HG03469 (cell line): ENCODE measurements around the gene PDE3A.
"Not testable (repeated sequence)": the region's sequence is repeated elsewhere in the genome, so short reads cannot be mapped to it uniquely, and the experiment has no call there.

ENCODE experiments used
- ATAC-seq: cut with Tn5 transposase; IDR thresholded peaks from one replicate; pipeline ENCODE4 v1.9.1; 2021; ENCODE audit warnings: mild to moderate bottlenecking, moderate library complexity, moderate number of reproducible peaks; ENCODE audit not compliant: unreplicated experiment

Gene PDE3A

GRCh38 chr12:20368114-20368650, at the start of gene PDE3A:
PDE3A (plus strand) TSS chr12:20368537; CDS start chr12:20369285, 748 bp downstream.
- no peak for ATAC-seq

GRCh38 chr12:20319366-20319765, 49.0 kb upstream of the PDE3A start:
- no peak for ATAC-seq

- no peak for ATAC-seq
These were observed 47.8 kb upstream of the PDE3A start for GRCh38 chr12:20320552-20320951.

GRCh38 chr12:20330826-20331505, 37.4 kb upstream of the PDE3A start:
- not testable (repeated sequence) for ATAC-seq

GRCh38 chr12:20339060-20339459, 29.3 kb upstream of the PDE3A start:
- no peak for ATAC-seq

- ATAC-seq, result no peak
These were observed 26.2 kb upstream of the PDE3A start for GRCh38 chr12:20342111-20342510.

- no peak for ATAC-seq
These were observed 22.5 kb upstream of the PDE3A start for GRCh38 chr12:20345866-20346265.

GRCh38 chr12:20350026-20350425, 18.3 kb upstream of the PDE3A start:
- no peak for ATAC-seq

GRCh38 chr12:20350495-20350894, 17.8 kb upstream of the PDE3A start:
- ATAC-seq, result no peak

- no peak for ATAC-seq
These were observed 16.9 kb upstream of the PDE3A start for GRCh38 chr12:20351406-20351805.

- ATAC-seq, result no peak
These were observed 12.3 kb upstream of the PDE3A start for GRCh38 chr12:20356048-20356447.

GRCh38 chr12:20360407-20360806, 7.9 kb upstream of the PDE3A start:
- no peak for ATAC-seq

GRCh38 chr12:20361416-20361815, 6.9 kb upstream of the PDE3A start:
- ATAC-seq, result no peak

GRCh38 chr12:20364501-20364900, 3.8 kb upstream of the PDE3A start:
- no peak for ATAC-seq

GRCh38 chr12:20366776-20367409, 1.4 kb upstream of the PDE3A start:
- no peak for ATAC-seq

GRCh38 chr12:20367583-20368113, 689 bp upstream of the PDE3A start:
- no peak for ATAC-seq

GRCh38 chr12:20368651-20369304, 441 bp downstream of the PDE3A start:
- no peak for ATAC-seq

GRCh38 chr12:20369305-20370013, 1.1 kb downstream of the PDE3A start:
- no peak for ATAC-seq

GRCh38 chr12:20370014-20370386, 1.7 kb downstream of the PDE3A start:
- ATAC-seq, result no peak

GRCh38 chr12:20370866-20371519, 2.7 kb downstream of the PDE3A start:
- no peak for ATAC-seq
